ENCODE results near the gene VSX2. TPM values are rescaled to one million over a fixed set of nuclear protein-coding genes. Genes with fewer than 3 reads are reported as not detected.
"Not testable (repeated sequence)": the region's sequence is repeated elsewhere in the genome, so short reads cannot be mapped to it uniquely, and the experiment has no call there.

Gene VSX2
- polyA plus RNA-seq, 2 of the 4 experiments (the other 2 are of a cell fraction), result not detected

DNA sequence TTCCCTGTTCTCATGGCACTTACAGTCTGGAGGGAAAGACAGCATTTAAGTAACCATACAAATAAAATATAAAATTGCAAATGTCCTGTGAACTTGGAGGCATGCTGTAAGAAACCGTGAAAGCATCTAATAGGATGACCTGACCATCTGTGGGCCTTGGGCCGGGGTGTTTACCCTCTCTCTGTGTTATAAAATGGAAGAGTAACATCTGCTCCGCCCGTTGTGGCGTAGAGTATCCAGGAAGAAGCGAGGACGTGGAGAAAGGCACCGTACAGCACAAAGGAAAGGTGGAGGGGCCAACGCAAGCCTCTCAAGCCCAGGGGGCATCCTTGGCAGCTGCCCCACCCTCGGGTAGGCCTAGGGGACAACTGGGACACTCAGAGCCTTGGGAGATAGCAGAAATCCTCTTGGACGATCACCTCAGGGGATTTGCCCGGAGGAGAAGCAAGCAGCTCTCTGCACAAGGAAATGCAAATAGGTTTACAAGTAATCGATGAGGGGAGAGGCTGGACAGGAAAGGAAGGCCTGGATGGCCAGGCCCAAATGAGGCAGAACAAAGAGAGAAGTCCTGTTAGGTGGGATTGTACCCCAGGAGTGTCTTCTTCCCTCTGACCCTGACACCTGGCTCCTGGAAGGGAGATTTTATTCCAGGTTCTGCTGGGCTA, 26.2 kb downstream of the VSX2 start:
- ATAC-seq, result no peak

DNA sequence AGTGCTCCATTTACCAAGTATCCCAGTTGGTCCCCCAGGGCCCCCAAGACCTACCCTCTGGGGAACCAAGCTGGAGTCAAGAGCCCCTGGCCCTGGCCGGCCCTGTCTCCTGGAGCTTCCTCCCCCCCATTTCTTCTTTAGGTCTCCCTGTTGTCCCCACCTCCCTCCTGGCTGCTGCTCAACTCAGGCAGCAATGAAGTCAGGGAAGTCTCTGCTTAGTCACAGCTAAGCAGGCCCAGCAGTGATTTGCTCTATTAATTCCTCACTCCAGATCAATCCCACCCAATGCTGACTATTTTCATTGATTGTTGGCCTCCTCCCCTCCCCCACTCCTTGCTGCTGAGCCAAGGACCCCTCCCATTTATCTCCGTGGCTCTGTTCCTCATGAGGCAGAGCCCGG, 28.3 kb downstream of the VSX2 start:
- TF ChIP-seq MAFK (IDR thresholded peaks at IDR 0.05; ENCODE audit: partially characterized antibody), result no peak
- TF ChIP-seq RNF2 (IDR thresholded peaks at IDR 0.05; ENCODE audit: borderline replicate concordance, low read depth), result no peak
- TF ChIP-seq, protein P1, sequence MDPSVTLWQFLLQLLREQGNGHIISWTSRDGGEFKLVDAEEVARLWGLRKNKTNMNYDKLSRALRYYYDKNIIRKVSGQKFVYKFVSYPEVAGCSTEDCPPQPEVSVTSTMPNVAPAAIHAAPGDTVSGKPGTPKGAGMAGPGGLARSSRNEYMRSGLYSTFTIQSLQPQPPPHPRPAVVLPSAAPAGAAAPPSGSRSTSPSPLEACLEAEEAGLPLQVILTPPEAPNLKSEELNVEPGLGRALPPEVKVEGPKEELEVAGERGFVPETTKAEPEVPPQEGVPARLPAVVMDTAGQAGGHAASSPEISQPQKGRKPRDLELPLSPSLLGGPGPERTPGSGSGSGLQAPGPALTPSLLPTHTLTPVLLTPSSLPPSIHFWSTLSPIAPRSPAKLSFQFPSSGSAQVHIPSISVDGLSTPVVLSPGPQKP (IDR thresholded peaks at IDR 0.05; ENCODE audit: low read depth, low read length), result no peak
- TF ChIP-seq EHF (CRISPR knock-in tag; IDR thresholded peaks at IDR 0.05), result no peak
- no peak for TF ChIP-seq FOSL2 (IDR thresholded peaks at IDR 0.05)
- no peak for TF ChIP-seq FOSL2 (CRISPR knock-in tag; IDR thresholded peaks at IDR 0.05)
- TF ChIP-seq RARB (CRISPR knock-in tag; IDR thresholded peaks at IDR 0.05), result no peak
- TF ChIP-seq MYC (IDR thresholded peaks at IDR 0.05; ENCODE audit: borderline replicate concordance, low read length), result no peak
- TF ChIP-seq JUNB (IDR thresholded peaks at IDR 0.05), result no peak
- TF ChIP-seq NR3C1 (IDR thresholded peaks at IDR 0.05), result no peak
- TF ChIP-seq KDM1A (IDR thresholded peaks at IDR 0.05; ENCODE audit: low read depth), result no peak
- TF ChIP-seq KDM5A (IDR thresholded peaks at IDR 0.05), result no peak
- no peak for TF ChIP-seq PHF8 (IDR thresholded peaks at IDR 0.05; ENCODE audit: borderline replicate concordance, low read depth)
- TF ChIP-seq RFX5 (IDR thresholded peaks at IDR 0.05), result no peak
- ATAC-seq, result no peak
- no peak for DNase-seq (ENCODE audit: low read depth in 1 of 2, low spot score in 1 of 2)
- 71% methylated on average over 3 of the region's 3 CpGs for whole genome bisulfite sequencing (ENCODE audit: missing lambda C conversion rate)
- H3K27ac ChIP-seq, result no peak overlapping the region
- H3K9me3 ChIP-seq, result no peaks in the 10 kb centered on the region
- ChIA-PET CTCF (interaction anchor here (1.0 to 2.9 kb wide), 5 partner anchors 10 to 156 kb away, joined by 3 to 21 read pairs (median 13); no protein-coding TSS in a partner anchor), POLR2A (no interaction called here)
- no peak for FAIRE-seq
- no peak overlapping the region for H3K4me3 ChIP-seq
- H3K4me2 ChIP-seq, result no peak overlapping the region
- peaks cover 9% of the 10 kb centered on the region for H3K4me1 ChIP-seq

More for the DNA sequence above, 26.2 kb downstream of the VSX2 start:
- ChIA-PET POLR2A (no interaction called here), CTCF (interaction anchor here (0.7 to 1.4 kb wide), 5 partner anchors 8 to 19 kb away, joined by 3 to 4 read pairs (median 3); no protein-coding TSS in a partner anchor)
- H3K4me3 ChIP-seq, result no peak overlapping the region
- no peak overlapping the region for H3K27ac ChIP-seq
- TF ChIP-seq MYC (IDR thresholded peaks at IDR 0.05; ENCODE audit: borderline replicate concordance, low read length), result no peak
- TF ChIP-seq, protein P2, sequence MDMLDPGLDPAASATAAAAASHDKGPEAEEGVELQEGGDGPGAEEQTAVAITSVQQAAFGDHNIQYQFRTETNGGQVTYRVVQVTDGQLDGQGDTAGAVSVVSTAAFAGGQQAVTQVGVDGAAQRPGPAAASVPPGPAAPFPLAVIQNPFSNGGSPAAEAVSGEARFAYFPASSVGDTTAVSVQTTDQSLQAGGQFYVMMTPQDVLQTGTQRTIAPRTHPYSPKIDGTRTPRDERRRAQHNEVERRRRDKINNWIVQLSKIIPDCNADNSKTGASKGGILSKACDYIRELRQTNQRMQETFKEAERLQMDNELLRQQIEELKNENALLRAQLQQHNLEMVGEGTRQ (IDR thresholded peaks at IDR 0.05), result no peak
- no peaks in the 10 kb centered on the region for H3K9me3 ChIP-seq
- no peak for DNase-seq (ENCODE audit: low read depth in 1 of 2, low spot score in 1 of 2)
- WGBS (ENCODE audit: missing lambda C conversion rate), result 72% methylated on average over 13 of the region's 13 CpGs
- H3K4me2 ChIP-seq, result no peak overlapping the region
- FAIRE-seq, result no peak
- peaks cover 7% of the 10 kb centered on the region for H3K4me1 ChIP-seq

DNA sequence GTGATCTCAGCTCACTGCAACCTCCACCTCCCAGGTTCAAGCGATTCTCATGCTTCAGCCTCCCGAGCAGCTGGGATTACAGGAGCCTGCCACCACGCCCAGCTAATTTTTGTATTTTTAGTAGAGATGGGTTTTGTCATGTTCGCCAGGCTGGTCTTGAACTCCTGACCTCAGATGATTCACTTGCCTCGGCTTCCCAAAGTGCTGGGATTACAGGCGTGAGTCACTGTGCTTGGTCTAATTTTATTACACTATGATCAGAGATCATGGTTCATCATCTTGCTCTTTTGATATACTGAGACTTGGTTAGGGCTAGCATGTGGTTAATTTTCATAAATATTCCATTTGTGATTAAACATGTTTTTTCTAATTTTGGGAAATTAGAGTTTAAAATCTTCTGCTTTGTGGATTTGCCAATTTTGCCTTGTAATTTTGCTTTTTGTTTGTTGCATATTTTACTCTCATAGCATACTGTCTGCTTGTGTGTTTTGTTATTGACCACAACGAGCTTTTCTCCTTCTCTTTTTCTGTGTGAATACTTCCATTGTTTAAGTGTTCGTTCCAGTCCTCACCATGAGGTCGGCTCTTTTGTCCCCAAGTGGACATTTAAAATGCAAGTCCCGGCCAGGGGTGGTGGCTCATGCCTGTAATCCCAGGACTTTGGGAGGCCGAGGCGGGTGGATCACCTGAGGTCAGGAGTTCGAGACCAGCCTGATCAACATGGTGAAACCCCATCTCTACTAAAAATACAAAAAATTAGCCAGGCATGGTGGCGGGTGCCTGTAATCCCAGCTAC, 31.3 kb downstream of the VSX2 start:
- POLR2A ChIA-PET; H3K4me3 ChIP-seq; H3K4me1 ChIP-seq; H3K9me3 ChIP-seq; FAIRE-seq; H3K27ac ChIP-seq; TF ChIP-seq FOSL2 (IDR thresholded peaks at IDR 0.05): not testable (repeated sequence)
- ATAC-seq (peak in 1 of 2 experiments; percentile 53; a peak in 3 of 6 replicates), DNase-seq (ENCODE audit: low read depth in 1 of 2, low spot score in 1 of 2) (peak in 1 of 2 experiments; percentile 48)
- CTCF ChIA-PET, result interaction anchor here (0.7 to 1.5 kb wide), 8 partner anchors 10 to 32 kb away, joined by 3 to 8 read pairs (median 5); partner anchors contain the start of gene ABCD4
- whole genome bisulfite sequencing (ENCODE audit: missing lambda C conversion rate), result 42% methylated on average over 14 of the region's 14 CpGs
- peak; percentile 72 for TF ChIP-seq FOSL2 (CRISPR knock-in tag; IDR thresholded peaks at IDR 0.05)
- H3K4me2 ChIP-seq, result peak overlapping the region; percentile 43

DNA sequence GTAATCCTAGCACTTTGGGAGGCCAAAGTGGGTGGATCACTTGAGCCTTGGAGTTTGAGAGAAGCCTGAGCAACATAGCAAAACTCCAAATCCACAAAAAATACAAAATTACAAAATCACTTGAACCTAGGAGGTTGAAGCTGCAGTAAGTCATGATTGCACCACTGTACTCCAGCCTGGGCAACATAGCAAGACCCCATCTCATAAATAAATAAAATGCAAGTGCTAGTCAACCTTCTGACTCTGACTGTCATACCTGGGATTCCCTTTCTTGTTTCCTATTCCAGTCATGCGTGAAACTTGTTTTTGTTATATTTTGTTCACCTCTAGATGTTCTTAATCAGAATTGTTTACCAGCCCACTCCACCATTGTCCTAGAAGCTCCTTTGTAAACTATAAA, 32.1 kb downstream of the VSX2 start:
- POLR2A ChIA-PET, result no interaction called here
- Histone ChIP-seq H3K4me3 (no peak overlapping the region), H3K27ac (no peak overlapping the region), H3K4me1 (peaks cover 9% of the 10 kb centered on the region), H3K4me2 (no peak overlapping the region), H3K9me3 (no peaks in the 10 kb centered on the region)
- WGBS (ENCODE audit: missing lambda C conversion rate), result 97% methylated on average over 1 of the region's 1 CpG
- TF ChIP-seq CBX8 (IDR thresholded peaks at IDR 0.05), result no peak
- no peak for TF ChIP-seq RNF2 (IDR thresholded peaks at IDR 0.05; ENCODE audit: borderline replicate concordance, low read depth)
- TF ChIP-seq CBX2 (IDR thresholded peaks at IDR 0.05; ENCODE audit: borderline replicate concordance, low read depth), result no peak
- no peak for TF ChIP-seq MAZ (IDR thresholded peaks at IDR 0.05; ENCODE audit: borderline replicate concordance, low read depth, low read length)
- TF ChIP-seq, protein P1 (IDR thresholded peaks at IDR 0.05; ENCODE audit: low read depth, low read length), result no peak
- TF ChIP-seq TP53 (CRISPR knock-in tag; IDR thresholded peaks at IDR 0.05), result no peak
- no peak for ATAC-seq
- no peak for DNase-seq (ENCODE audit: low read depth in 1 of 2, low spot score in 1 of 2)
- FAIRE-seq, result no peak
- CTCF ChIA-PET, result interaction anchor here (1.2 kb wide), 2 partner anchors 14 to 31 kb away, joined by 3 to 4 read pairs; partner anchors contain the start of gene ABCD4

Data from A549 (cell line).